Neuronal stem cell (in vitro differentiated cells): ENCODE results near the gene TUBGCP2.

Source experiments
- DNase-seq: peaks from one replicate; pipeline ENCODE4 v3.0.0-alpha.2; 2013; ENCODE audit warnings: low spot score
- H2AFZ ChIP-seq: one replicate; pipeline ENCODE4 v1.6.1; 2013; ENCODE audit warnings: mild to moderate bottlenecking, low read length, inconsistent platforms
- H2AK5ac ChIP-seq: 2 replicates; pipeline ENCODE4 v1.6.1; 2013; ENCODE audit warnings: low read depth, mild to moderate bottlenecking, inconsistent platforms, low read length, moderate library complexity, mixed read lengths
- H2BK120ac ChIP-seq: 2 replicates; pipeline ENCODE4 v1.6.1; 2013; ENCODE audit warnings: low read depth, mild to moderate bottlenecking, inconsistent platforms, low read length, moderate library complexity, mixed read lengths
- H2BK12ac ChIP-seq: one replicate; pipeline ENCODE4 v1.6.1; 2013; ENCODE audit warnings: low read length, inconsistent platforms
- H2BK15ac ChIP-seq: 2 replicates; pipeline ENCODE4 v1.6.1; 2013; ENCODE audit warnings: mild to moderate bottlenecking, low read length, inconsistent platforms, mixed read lengths
- H2BK5ac ChIP-seq: one replicate; pipeline ENCODE4 v1.6.1; 2013; ENCODE audit warnings: inconsistent platforms, mild to moderate bottlenecking, low read length, moderate library complexity
- H3K14ac ChIP-seq: one replicate; pipeline ENCODE4 v1.6.1; 2013; ENCODE audit warnings: low read length, inconsistent platforms
- H3K18ac ChIP-seq: 2 replicates; pipeline ENCODE4 v1.6.1; 2013; ENCODE audit warnings: low read length, inconsistent platforms
- H3K23ac ChIP-seq: 2 replicates; pipeline ENCODE4 v1.6.1; 2013; ENCODE audit warnings: low read depth, mild to moderate bottlenecking, mixed read lengths, low read length, inconsistent platforms; ENCODE audit not compliant: poor library complexity
- H3K27ac ChIP-seq: replicated peaks from 3 replicates; pipeline ENCODE4 v1.5.1; 2013; ENCODE audit warnings: low read length, inconsistent platforms
- H3K27me3 ChIP-seq, 3 experiments: 2 replicates each; pipeline ENCODE4 v1.6.1; 2013; ENCODE audit warnings: low read length in 3 of 3, mild to moderate bottlenecking in 2 of 3, inconsistent platforms in 1 of 3, low read depth in 1 of 3, mixed read lengths in 1 of 3, moderate library complexity in 1 of 3; ENCODE audit not compliant: control insufficient read depth in 3 of 3, insufficient read depth in 3 of 3
- H3K36me3 ChIP-seq, 2 donors: replicated peaks in 1 of 2; 2 replicates each; pipeline ENCODE4 v1.6.1; 2013; ENCODE audit warnings: low read length in 2 of 2; ENCODE audit not compliant: control insufficient read depth in 2 of 2, insufficient read depth in 2 of 2
- H3K4ac ChIP-seq: 2 replicates; pipeline ENCODE4 v1.6.1; 2013; ENCODE audit warnings: inconsistent platforms, mild to moderate bottlenecking, low read length, moderate library complexity
- H3K4me1 ChIP-seq, 2 donors: 1 replicate in 1 of 2; 2 replicates in 1 of 2; pipeline ENCODE4 v1.6.1; 2013; ENCODE audit warnings: low read length in 2 of 2, low read depth in 1 of 2; ENCODE audit not compliant: control insufficient read depth in 2 of 2, insufficient read depth in 1 of 2
- H3K4me2 ChIP-seq: one replicate; pipeline ENCODE4 v1.6.1; 2013; ENCODE audit warnings: mild to moderate bottlenecking, low read length, inconsistent platforms; ENCODE audit not compliant: insufficient read depth, poor library complexity, severe bottlenecking
- H3K4me3 ChIP-seq, 2 donors: 2 replicates each; pipeline ENCODE4 v1.5.1; 2013; ENCODE audit warnings: low read length in 2 of 2, mild to moderate bottlenecking in 2 of 2, inconsistent platforms in 1 of 2, moderate library complexity in 1 of 2
- H3K79me1 ChIP-seq: one replicate; pipeline ENCODE4 v1.6.1; 2013; ENCODE audit warnings: low read depth, mild to moderate bottlenecking, inconsistent platforms, low read length, moderate library complexity
- H3K9ac ChIP-seq: one replicate; pipeline ENCODE4 v1.6.1; 2013; ENCODE audit warnings: mild to moderate bottlenecking, low read depth, low read length, inconsistent platforms; ENCODE audit not compliant: poor library complexity
- H3K9me3 ChIP-seq, 2 donors: replicated peaks in 1 of 2; 2 replicates each; pipeline versions ENCODE3 to v1.6.1; 2013; ENCODE audit warnings: low read length in 2 of 2, mild to moderate bottlenecking in 2 of 2, inconsistent platforms in 1 of 2, low read depth in 1 of 2, mixed read lengths in 1 of 2, moderate library complexity in 1 of 2; ENCODE audit not compliant: control insufficient read depth in 2 of 2, insufficient read depth in 1 of 2
- H4K8ac ChIP-seq: one replicate; pipeline ENCODE4 v1.6.1; 2013; ENCODE audit warnings: low read depth, mild to moderate bottlenecking, inconsistent platforms, low read length, moderate library complexity
- H4K91ac ChIP-seq: one replicate; pipeline ENCODE4 v1.6.1; 2013; ENCODE audit warnings: low read length, low read depth, mild to moderate bottlenecking, inconsistent platforms; ENCODE audit not compliant: poor library complexity
- WGBS, 2 donors: extraction: QIAGEN DNeasy Blood & Tissue Kit; methylation state at CpG; one replicate each; pipeline ENCODE4 v1.1.7; 2013; ENCODE audit warnings: missing lambda C conversion rate in 2 of 2, mixed read lengths in 1 of 2; ENCODE audit not compliant: insufficient read length in 2 of 2, insufficient replicate concordance in 1 of 2; ENCODE audit errors: extremely low coverage in 2 of 2; 5-methylcytosine and 5-hydroxymethylcytosine counted together

TUBGCP2 gene

GRCh38 chr10:133280391-133281059 lies 28.1 kb downstream of the TUBGCP2 start:
- WGBS, 2 donors, result no CpG with 5 or more reads among the region's 10 CpGs
- Histone ChIP-seq H2BK15ac (no peak overlapping the region), H2BK5ac (no peak overlapping the region), H3K27ac (no peak overlapping the region), H4K8ac (no peak overlapping the region), H3K79me1 (peaks cover 11% of the 10 kb centered on the region), H3K4me3 (peak overlapping the region in 1 of 2 donors; percentile 32), H2AK5ac (no peak overlapping the region), H3K4ac (no peak overlapping the region), H3K14ac (no peak overlapping the region), H2BK12ac (no peak overlapping the region), H2AFZ (no peak overlapping the region), H3K27me3 (peaks cover 0 to 13% (median 6%) of the 10 kb centered on the region in 3 experiments), H4K91ac (no peak overlapping the region), H2BK120ac (no peak overlapping the region), H3K4me2 (no peak overlapping the region), H3K9me3 (peaks cover 0 to 2% of the 10 kb centered on the region in 2 donors), H3K36me3 (peaks cover 38 to 64% of the 10 kb centered on the region in 2 donors), H3K23ac (no peak overlapping the region), H3K9ac (no peak overlapping the region), H3K18ac (no peak overlapping the region), H3K4me1 (peaks cover 7 to 8% of the 10 kb centered on the region in 2 donors)
- no peak for DNase-seq

DNA sequence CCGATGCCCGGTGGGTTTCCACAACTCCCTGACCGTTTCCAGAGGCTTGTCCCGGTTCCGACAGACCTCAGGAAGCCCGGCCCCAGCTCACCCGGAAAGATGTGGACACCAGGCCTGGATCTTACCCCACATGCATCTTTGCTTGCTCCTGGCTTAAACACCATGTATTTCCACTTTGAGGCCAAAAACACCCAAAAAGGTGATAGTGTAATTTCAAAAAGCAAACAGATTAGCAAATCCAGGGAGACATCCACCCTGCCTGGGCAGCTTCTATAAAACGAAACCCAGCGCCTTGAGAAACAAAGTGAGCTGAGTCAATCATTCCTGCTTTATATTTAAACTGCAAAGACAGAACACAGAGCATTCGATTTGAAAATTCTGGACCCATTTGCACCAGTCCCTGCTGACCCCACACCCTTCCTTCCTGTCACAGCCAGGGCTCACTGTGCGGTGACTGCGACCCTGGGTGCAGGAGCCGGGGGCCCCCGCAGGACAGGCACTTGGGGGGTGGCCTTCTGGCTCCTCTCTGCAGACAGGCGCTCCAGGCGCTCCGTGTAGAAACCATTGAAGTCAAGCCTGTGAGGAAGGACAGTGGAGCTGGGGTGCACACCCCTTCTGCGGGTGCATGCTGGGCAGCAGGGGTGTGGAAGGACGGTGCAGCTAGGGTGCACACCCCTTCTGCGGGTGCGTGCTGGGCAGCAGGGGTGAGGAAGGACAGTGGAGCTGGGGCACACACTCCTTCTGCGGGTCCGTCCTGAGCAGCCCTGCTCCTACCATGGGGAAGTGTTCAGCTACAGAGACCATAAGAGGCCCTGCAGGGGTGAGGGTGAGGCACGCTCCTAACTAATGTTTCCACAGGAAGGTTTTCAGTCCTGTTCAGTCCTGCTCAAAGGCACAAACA lies 29.1 kb downstream of the TUBGCP2 start:
- Histone ChIP-seq H3K27me3 (peaks cover 0 to 13% (median 6%) of the 10 kb centered on the region in 3 experiments), H4K8ac (peak overlapping the region; percentile 17), H2BK5ac (peak overlapping the region; percentile 24), H2AK5ac (no peak overlapping the region), H3K14ac (no peak overlapping the region), H3K4me1 (peaks cover 8 to 14% of the 10 kb centered on the region in 2 donors), H3K36me3 (peaks cover 29 to 55% of the 10 kb centered on the region in 2 donors), H3K79me1 (peaks cover 7% of the 10 kb centered on the region), H2AFZ (no peak overlapping the region), H3K18ac (no peak overlapping the region), H4K91ac (peak overlapping the region; percentile 72), H3K9me3 (peaks cover 0 to 2% of the 10 kb centered on the region in 2 donors), H3K9ac (no peak overlapping the region), H2BK120ac (no peak overlapping the region), H3K4me2 (no peak overlapping the region), H3K4me3 (no peak overlapping the region), H3K4ac (no peak overlapping the region), H3K23ac (no peak overlapping the region), H3K27ac (no peak overlapping the region), H2BK12ac (no peak overlapping the region), H2BK15ac (no peak overlapping the region)
- no peak for DNase-seq
- no CpG with 5 or more reads among the region's 24 CpGs for WGBS, 2 donors

DNA sequence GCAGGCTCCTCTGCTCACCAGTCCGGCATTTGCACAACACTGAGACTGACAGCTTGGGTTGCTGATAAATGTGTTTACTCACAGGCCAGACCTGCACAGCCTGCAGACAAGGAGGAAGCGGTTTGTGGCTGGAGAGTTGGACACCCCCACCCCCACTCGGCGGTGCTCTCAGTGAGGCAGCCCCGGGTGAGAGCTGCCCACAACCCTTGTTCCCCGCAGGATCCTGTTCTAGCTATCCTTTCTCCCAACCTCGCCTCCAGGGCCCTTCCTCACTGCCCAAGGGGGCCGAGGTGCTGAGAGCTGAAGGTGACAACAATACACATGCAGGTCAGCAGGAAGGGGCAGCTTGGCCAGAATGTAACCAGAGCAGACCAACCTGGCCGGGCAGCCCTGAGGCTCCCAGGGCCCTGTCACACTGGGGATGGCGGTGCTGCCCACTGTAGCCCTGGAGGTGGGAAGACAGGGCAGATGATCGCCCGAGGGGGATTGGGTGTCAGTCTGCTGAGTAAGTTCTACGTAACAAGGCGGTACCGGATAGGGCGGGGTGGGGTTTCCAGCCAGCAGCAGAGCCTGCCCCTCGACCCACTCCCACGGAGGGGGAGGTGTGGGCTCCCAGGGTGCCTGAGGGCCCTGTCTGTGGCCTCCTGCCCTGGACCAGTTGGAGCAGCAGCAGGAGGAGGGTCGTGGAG lies 30.0 kb downstream of the TUBGCP2 start:
- no peak overlapping the region for H3K18ac ChIP-seq
- no peak overlapping the region for H4K8ac ChIP-seq
- WGBS, 2 donors, result no CpG with 5 or more reads among the region's 19 CpGs
- no peak overlapping the region for H2BK12ac ChIP-seq
- H2AK5ac ChIP-seq, result no peak overlapping the region
- no peak overlapping the region for H2BK15ac ChIP-seq
- peaks cover 2% of the 10 kb centered on the region for H3K79me1 ChIP-seq
- no peak overlapping the region for H3K9ac ChIP-seq
- H3K4me2 ChIP-seq, result no peak overlapping the region
- H3K4ac ChIP-seq, result no peak overlapping the region
- H2AFZ ChIP-seq, result no peak overlapping the region
- peaks cover 0 to 13% (median 6%) of the 10 kb centered on the region in 3 experiments for H3K27me3 ChIP-seq
- H2BK5ac ChIP-seq, result no peak overlapping the region
- H3K27ac ChIP-seq, result no peak overlapping the region
- peak overlapping the region; percentile 73 for H3K23ac ChIP-seq
- H3K36me3 ChIP-seq, result peaks cover 23 to 46% of the 10 kb centered on the region in 2 donors
- no peak overlapping the region for H4K91ac ChIP-seq
- H2BK120ac ChIP-seq, result no peak overlapping the region
- H3K9me3 ChIP-seq, result peaks cover 0 to 2% of the 10 kb centered on the region in 2 donors
- peaks cover 8 to 15% of the 10 kb centered on the region in 2 donors for H3K4me1 ChIP-seq
- no peak overlapping the region for H3K14ac ChIP-seq
- no peak for DNase-seq
- no peak overlapping the region for H3K4me3 ChIP-seq
